ENCODE measurements around the gene MIEN1.

DNA sequence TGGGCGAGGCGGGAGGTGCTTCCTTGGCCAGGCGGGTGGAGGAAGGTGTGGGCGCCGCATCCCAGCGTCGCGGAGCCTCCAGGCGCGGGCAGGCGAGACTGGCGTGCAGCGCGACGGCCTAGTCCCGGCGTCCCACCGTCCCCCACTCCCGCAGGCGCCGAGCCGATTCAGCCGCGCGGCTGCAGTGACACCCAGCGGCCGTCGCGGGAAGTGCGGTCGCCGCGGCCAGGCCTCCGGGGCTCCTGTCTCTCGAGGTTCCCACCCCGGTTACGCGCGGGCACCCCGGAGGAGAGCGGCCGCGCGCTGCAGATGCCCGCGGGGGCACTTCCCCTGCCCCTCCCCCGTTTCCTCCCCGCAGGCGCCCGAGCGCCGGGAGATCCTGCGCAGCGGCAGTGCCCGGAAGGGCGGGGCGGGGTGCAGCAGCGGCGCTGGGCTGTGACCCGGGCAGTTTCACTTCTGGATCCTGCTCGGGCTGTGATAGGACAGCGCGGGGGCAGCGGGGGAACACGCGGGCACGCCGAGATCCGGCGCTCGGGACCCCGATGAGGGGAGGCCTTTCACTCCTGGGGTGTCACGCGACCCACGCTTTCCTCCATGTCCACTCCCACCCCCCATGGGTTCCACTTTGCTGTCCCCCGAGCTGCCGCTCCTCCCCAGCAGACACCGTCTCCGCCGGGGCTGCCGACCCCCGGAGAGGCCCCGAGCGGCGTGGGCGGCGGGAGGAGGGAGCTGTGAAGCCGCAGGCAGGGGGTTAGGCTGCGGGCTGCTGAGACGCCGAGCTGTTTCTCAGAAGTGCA is 24.0 kb upstream of the MIEN1 start:
- TF ChIP-seq, protein P1, sequence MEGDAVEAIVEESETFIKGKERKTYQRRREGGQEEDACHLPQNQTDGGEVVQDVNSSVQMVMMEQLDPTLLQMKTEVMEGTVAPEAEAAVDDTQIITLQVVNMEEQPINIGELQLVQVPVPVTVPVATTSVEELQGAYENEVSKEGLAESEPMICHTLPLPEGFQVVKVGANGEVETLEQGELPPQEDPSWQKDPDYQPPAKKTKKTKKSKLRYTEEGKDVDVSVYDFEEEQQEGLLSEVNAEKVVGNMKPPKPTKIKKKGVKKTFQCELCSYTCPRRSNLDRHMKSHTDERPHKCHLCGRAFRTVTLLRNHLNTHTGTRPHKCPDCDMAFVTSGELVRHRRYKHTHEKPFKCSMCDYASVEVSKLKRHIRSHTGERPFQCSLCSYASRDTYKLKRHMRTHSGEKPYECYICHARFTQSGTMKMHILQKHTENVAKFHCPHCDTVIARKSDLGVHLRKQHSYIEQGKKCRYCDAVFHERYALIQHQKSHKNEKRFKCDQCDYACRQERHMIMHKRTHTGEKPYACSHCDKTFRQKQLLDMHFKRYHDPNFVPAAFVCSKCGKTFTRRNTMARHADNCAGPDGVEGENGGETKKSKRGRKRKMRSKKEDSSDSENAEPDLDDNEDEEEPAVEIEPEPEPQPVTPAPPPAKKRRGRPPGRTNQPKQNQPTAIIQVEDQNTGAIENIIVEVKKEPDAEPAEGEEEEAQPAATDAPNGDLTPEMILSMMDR (IDR thresholded peaks at IDR 0.05): peak; percentile 95 to 100 (median 99)
- peak; percentile 74 for TF ChIP-seq POLR2A (IDR thresholded peaks at IDR 0.05)

Data from prostate gland (tissue), 2 donors.